NCI-H460 (cell line): ENCODE results near the gene CFAP251. TPM values are rescaled to one million over a fixed set of nuclear protein-coding genes. Genes with fewer than 3 reads are reported as not detected.

Experiments used
- DNase-seq: peaks from one replicate; pipeline ENCODE4 v3.0.0-alpha.2; 2016; ENCODE audit warnings: low read depth; ENCODE audit errors: extremely low read depth
- total RNA-seq: library from RNA; depleted of rRNA; stranded (reverse); fragments of >200 nt; shearing (Covaris generic); gene quantifications from 2 replicates; pipeline ENCODE4 v1.2.3, GENCODE V29; 2014

Gene CFAP251
- total RNA-seq, 1 experiment from 2014 or later = 4.9 TPM

DNA sequence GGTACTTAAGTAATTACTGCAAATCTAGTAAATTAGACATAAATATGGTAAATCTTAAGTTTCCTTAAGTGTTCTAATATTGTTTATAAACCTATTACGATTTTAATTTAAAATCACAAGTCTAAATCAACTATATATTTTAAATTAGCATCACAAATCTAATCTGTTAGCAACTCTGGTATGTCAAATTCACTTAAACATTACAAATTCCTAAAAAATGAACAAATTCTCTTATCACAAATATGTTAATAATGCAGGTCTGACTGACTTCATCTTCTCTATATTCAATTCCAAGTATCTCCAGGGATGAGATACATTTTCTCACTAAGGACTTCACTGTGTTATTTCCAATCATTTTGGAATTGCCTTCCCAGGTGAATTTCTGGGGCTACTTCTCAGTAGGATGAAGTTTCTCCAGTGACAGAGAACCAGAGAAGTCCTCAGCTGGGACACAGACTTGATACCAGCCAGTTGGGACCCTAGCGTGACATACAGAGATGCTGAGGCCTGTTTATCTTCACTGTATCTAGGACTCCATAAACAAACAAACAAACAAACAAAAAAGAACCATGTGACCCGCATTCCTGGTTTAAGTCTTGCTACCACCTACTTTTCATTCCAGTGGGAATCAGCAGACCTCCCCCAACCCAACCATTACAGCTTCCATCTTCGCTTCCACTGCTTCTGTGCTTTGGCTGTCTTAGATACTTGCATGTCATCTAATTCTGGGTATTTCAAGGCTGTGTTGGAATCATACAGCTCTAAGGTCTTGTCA, 21.8 kb downstream of the CFAP251 start:
- DNase-seq = no peak

DNA sequence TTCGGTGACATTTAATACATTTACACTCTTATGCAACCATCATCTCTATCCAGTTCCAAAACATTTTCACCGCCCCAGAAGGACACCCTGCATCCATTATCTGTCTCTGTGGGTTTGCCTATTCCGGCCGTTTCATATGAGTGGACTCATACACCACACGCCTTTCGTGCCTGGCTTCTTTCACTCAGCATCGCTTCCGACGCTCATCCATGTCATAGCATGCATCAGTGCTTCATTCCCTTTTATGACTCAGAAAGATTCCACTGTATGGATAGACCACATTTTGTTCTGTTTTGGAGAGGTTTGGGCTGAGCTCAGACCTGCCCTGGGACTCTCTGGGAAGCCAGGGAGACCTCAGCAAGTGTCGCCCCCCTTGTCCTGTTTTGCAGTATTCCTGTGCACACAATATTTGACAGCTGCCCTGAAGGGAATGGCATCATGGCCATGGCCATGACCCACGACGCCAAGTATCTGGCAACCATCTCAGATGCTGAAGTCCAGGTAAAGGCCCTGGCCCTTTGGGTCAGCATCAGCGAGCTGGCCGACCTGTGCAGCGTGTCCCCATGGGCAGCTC, 23.8 kb downstream of the CFAP251 start:
- DNase-seq = no peak

DNA sequence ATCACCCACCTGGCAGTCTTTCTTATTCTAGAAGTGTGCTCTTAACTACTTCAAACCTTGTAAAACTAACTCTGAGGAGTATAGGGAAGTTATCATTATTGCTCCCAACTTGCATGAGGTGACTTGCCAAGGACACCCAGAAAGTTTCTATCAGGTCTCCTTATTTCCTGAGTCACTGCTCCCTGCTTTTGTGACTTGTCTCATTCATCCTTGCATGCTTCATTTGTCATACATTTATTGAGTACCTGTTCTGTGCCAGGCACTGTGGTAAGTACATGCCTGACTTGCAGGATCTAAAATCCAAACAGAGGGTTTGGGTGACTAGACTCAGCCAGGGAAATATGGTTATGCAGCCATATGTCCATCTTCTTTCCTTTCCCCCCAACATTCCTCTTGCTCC, 25.5 kb downstream of the CFAP251 start:
- DNase-seq = no peak

DNA sequence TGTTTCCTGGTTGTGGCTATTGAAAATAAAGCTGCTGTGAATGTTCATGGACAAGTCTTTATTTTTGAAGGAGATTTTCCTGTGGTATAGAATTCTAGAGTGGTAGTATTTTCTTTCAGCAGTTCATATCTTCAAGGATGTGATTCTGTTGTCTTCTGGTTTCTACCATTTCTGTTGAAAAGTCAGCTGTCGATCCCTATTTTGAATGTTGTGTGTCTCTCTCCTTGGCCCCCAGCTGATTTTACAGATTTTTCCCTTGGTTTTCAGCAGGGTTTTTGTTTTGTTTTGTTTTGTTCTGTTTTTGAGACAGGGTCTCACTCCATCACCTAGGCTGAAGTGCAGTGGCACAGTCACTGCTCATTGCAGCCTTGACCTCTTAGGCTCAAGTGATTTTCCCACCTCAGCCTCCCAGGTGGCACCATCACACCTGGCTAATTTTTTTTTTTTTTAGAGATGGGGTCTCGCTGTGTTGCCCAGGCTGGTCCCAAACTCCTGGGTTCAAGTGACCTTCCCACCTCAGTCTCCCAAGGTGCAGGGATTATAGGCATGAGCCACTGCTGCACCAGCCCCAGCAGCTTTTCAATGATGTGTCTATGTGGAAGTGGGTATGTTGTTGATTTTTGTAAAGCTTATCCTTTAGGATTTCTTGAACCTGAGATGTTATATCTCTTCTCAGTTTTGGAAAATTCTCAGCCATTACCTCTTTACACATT, 28.1 kb downstream of the CFAP251 start:
- DNase-seq = no peak

DNA sequence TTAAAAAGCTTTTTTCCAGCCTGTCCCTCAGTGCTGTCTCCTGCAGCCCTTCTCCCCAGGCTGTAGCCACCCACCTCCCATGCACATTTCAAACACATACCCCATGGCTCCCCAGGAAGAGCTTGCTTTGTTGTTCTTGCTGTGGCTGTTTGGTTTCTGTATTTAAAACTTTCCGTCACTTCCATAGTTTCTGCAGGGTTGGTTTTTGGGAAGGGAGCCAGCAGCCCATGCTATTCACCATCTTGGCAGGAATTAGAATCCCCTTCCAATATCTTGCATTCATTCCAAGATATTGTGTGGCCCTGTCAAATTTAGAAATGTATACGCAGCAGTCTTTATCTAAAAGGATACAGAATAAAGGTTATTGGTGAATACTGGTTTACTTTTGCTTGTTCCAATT, 29.6 kb downstream of the CFAP251 start:
- DNase-seq = no peak

DNA sequence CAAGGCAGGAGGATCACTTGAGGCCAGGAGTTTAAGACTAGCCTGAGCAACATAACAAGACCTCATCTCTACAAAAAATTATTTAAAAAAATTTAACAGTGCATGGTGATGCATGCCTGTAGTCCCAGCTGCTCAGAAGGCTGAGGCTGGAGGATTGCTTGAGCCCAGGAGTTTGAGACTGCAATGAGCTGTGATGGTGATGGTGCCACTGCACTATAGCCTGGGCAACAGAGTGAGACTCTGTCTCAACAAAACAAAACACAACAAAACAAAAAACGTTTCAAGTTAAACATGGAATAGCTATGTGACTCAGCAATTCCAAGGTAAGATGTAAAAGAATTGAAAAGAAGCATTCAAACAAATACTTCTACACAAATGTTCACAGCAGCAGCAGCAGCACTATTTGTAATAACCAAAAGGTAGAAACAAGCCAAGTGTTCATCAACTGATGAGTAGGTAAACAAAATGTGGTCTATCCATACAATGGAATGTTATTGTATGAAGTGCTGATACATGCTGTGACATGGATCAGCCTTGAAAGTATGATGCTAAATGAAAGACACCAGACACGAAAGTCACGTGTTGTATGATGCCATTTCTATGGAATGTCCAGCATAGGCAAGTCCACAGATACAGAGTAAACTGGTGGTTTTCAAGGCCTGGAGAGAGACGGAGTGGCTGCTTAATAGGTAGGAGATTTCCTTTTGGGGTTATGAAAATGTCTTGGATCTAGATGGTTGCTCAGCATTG, 31.4 kb downstream of the CFAP251 start:
- DNase-seq = peak; percentile 45

DNA sequence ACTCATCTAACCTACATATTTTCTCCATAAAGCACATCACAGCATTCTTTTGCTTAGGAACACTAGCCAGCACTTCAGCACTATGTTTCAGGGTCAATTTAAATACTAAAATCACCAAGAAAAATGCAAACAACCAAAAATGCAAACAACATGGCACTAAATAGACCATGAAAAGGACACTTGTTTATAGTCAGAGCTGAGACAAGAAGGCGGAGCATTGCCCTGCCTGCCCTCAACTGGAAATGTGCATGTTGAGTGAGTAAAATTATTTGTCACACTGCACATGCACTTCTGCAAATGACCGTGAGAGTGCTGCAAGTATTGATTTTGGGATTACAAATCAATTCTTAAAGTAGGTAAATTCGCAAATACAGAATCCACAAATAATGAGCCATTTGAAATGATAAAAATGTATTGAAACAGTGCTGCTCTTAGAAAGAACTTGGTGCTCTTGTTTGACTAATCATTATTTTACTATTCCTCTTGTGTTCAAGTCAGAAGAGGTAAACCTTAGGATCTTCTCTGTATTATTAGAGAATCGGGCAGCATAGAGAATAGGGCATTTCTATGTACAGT, 34.8 kb downstream of the CFAP251 start:
- no peak for DNase-seq

DNA sequence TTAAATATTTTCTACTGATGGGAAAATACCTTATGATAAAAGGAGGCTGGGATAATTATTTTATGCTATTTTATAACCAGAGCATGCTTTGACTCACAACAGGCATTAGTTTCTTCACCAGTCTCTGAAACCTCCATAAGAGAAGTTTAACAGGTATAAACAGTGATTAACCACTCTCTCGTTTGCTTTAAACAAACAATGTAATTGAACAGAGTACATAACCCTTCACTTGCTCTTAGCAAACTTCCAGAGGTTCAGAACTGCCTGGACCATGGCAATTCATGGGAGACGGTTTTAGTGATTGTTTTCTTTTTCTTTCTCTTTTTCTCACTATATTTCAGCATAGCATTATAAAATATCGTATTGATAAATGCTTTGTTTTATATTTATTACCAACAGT, 35.3 kb downstream of the CFAP251 start:
- no peak for DNase-seq

DNA sequence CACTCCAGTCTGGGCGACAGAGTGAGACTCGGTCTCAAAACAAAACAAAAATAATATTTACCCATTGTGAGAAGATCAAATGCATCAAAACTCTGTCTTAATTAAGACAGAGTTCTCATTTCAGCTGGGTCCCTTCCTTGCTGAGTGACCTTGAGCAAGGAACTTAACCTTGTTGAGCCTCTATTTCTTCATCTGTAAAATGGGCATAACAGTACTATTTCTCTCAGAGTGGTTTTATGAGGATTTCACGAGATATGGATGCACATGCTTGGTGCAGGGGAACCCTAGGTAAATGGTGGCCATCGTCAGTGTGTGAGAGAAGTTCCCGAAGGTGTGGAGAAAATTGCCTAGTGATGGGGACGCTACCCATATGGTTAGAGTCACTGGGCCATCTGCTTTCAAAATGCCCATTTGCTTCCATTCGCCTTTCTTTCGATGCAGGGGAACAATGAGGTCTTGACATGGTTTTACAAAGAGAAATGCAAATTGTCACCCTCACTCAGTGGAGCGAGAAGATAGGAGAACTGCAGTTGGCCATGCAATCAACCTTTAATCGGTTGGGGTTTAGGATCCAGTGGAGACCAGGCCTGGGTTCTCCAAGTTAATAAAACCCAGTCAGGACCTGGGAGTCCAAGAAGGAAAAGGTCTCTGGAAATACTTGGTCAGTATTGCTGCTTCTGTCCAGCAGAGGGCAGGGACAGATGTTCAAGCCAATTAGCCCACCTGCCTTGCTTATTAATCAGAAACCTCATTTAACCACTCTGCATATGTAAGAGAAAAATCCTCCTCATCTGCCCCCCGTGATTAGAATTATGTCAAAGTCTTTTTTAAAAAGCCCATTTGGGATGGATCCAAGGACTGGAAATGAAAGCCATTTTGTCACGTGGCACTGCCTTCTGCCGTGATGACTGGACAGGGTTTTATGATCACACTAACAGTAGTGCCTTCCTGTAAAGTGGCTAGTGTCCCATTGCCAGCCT, 37.2 kb downstream of the CFAP251 start:
- no peak for DNase-seq

DNA sequence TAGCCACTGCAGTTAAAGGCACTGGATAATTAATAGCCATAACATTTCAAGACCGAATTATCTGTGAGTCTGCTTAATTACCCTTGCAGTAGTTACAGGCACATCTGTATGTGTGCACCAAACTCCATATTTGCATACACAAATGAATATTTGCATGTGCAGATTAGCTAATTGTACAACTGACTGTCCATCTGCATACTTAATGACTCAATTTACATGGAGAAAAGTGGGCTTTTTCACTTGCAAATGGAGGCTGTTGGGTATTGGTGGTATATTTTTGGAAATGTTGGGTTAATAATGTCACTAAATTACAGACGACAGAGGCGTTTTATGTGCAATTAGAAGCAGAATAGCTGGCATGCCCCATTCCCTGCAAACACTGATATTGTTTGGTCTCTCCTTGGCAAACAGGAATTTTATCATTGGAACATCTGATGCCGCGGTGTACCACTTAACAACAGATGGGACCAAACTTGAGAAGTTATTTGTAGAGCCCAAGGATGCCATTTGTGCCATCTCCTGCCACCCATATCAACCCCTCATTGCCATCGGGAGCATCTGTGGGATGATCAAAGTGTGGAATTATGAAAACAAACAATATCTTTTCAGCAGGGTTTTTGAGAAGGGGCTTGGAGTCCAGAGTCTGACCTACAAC, 39.6 kb downstream of the CFAP251 start:
- no peak for DNase-seq

DNA sequence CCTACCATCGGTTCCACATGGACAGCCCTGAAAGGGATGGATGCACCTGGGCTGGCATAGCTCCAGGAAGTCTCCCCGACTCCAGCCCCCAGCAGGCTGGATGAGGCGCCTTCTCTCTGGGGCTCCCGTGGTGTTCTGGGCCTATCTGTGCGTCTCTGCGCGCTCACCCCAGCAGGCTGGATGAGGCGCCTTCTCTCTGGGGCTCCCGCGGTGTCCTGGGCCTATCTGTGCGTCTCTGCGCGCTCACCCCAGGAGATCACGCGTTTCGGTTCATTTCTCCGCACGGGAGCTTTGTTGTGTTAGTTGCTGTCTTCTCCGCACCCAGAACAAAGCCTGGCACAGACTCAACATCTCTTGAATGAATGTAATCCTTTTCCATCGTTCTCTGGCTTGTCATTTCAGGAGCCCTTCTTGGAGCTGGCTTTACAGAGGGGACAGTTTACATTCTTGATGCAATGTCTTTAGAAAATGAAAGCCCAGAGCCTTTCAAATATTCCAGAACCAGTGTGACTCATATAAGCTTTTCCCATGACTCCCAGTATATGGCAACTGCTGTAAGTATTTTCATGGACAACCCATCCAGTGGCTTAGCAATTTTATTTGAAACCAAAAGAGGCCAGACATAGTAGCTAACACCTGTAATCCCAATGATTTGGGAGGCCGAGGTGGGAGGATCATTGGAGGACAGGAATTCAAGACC, 40.3 kb downstream of the CFAP251 start:
- DNase-seq = no peak

DNA sequence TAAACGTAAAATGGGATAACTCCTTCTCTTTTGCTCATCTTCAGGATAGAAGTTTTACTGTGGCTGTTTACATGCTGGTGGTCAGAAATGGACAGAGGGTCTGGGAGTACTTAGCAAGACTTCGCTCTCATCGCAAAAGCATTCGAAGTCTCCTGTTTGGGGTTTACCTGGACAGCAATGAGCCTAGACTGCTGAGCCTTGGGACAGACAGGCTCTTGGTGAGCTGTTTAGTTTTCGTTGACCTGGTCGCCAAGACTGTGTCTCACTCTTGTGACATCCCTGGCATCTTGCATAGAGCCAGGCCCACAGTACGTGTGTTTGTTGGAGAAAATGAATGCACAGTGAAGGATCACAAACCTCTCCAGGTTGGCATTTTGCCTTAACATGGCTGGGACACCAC, 42.1 kb downstream of the CFAP251 start:
- no peak for DNase-seq

DNA sequence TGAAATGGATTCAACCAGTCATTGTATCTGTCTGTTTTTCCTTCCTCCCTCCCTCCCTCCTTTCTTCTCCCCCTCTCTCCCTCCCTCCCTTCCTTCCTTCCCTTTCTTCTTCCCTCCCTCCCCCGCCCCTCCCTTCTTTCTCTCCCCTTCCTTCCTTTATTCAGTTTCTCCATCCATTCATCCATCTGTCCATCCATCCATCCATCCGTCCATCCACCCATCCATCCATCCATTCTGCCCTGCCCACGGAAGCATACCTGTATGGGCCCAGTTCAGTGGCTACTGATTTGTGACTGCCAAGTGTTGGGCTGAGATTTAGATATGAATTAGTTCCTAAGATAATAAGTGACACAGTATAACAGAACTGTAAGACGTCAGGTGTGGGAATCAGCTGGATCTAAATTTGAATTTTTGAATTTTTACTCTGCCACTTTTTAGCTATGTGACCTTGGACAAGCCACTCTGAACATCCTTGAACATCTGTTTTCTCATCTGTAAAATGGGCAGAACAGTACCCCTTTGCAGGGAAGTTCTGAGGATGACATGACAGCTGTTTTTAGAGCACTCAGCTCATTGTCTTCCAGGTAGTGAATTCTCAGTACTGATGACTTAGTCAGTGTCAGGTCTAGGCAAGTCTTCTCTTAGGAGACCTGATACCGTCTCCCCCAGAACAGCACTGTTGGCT, 42.9 kb downstream of the CFAP251 start:
- DNase-seq = no peak

DNA sequence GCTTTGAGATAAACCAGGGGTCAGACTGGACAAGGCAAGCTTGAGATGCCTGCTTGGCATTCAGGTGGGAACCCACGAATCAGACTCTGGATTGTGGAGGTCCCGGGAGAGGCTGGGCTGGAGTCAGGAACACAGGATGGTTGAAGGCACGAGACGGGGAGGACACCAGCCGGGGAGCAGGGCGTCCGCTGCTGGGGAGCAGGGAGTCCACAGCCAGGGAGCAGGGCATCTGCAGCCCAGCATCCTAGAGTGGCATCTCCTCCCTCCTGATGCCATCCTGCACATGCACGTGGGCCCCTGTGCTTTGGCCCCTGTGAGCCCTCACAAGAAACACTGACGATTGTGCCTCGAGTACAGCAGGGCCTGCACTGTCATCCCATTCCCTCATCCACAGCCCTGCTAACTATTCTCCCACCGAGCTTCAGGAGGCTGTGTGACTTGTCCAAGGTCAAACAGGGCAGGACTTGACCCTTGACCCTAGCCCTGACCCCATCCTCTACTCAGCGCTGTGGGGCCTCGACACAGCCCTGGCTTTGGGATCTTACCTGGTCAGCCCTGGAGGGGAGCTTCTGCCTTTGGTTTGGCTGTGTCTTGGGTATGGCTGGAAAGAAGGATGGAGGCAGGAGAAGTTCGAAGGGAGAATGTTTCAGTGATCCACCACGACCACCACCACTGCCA, 45.1 kb downstream of the CFAP251 start:
- DNase-seq = no peak

DNA sequence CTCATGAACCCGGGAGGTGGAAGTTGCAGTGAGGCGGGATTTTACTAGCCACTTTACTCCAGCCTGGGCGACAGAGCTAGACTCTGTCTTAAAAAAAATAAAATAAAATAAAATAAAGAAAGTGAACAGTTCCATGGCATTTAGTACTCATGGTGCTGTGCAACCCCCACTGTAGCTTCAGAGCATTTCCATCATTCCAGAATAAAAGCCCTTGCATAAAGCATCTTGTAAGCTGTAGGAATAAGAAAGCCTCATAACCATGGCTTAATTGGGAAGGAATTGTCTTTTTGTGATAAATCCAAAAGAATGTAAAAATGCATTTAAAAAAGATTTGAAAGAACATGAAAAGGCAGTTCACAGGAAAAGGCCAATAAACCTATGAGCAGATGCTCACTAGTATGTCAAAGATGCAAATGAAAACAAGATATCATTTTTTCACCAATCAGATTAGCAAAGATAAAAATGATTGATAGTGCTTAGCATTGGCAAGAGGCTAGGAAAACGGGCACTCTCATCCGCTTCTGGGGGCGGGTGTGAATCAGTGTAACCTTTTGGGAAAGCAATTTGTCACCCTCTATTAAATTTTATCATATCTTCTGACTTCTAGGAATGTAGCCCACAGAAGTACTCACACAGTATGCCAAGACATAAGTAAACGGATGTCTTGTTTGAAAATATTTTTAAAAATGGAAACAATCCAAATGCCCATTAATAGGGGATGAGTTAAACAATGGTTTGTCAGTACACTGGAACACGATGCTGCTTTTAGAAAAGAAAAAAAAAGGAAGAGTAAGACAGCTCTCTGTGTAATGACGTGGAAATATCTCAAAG, 46.6 kb downstream of the CFAP251 start:
- peak; percentile 9 for DNase-seq

DNA sequence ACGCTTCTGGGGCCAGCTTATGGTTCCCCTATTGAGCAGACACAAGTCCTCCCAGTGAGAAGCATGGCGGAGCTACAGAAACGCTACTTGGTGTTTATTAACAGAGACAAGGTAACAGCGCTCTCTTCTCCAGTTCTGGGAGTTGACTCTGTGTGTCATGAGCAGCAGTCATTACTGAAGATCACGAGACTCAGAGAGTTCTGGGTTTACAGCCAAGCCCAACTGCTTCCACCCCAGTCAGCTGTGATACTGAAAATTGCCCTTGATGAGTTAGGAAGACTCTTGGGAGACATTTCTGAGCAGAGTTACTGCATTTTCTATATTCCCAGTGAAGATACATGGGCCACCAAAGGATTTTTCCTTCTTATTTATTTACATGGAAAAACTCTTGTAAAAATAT, 48.6 kb downstream of the CFAP251 start:
- DNase-seq = no peak

DNA sequence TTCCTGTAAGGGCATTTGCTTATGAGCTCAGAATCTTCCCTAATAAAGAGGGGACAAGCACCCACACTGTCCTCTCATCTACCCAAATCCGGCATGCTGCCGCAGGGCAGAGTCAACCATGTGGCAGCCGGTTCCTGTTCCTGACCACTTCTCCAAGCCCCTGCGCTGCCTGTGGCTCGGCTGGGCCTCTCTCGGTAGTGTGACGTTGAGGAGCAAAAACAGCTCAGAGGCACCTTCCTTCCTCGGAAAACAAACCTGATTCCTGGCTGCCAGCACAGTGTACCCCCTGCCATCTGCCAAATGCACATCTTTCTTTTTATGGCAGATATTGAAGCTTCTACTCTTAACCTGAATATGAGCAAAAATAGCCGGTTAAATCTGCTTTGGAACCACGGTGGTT, 50.5 kb downstream of the CFAP251 start:
- DNase-seq = no peak
